ENCODE data around the gene OR1J2. TPM values are rescaled to one million over a fixed set of nuclear protein-coding genes. Genes with fewer than 3 reads are reported as not detected.

The OR1J2 gene
- total and polyA plus RNA-seq, 2 of the 4 experiments (the other 2 are of a cell fraction), result not detected

DNA sequence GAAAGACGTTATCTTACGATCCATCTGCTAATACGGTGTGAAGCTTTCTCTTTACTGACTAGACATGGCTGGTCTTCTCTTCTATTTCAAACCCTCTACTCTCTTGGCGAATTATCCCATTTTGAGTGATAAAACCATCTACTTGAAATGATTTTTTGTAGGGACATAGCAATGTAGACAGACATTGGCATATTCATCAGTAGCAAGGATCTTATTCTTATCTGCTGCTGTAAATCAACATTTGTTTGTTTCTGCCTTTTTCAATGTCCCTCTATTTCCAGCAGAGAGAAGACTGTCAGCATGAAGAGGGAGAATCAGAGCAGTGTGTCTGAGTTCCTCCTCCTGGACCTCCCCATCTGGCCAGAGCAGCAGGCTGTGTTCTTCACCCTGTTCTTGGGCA lies 8.2 kb downstream of the OR1J2 start, which contains the start of gene OR1J4:
TSS of gene OR1J4 (plus strand) at position 301 of the 400 bp plus-strand sequence. CDS start at position 301, 0 bp downstream.
- TF ChIP-seq CEBPB (IDR thresholded peaks at IDR 0.05; ENCODE audit: low read depth, low read length) (no peak), RFX5 (IDR thresholded peaks at IDR 0.05; ENCODE audit: low read depth, low read length) (no peak), SMC3 (IDR thresholded peaks at IDR 0.05; ENCODE audit: low read depth, low read length) (no peak), MAZ (IDR thresholded peaks at IDR 0.05; ENCODE audit: borderline replicate concordance, low read depth, low read length) (no peak), FOS (IDR thresholded peaks at IDR 0.05; ENCODE audit: low read depth, low read length) (no peak), NFE2L2 (IDR thresholded peaks at IDR 0.05; ENCODE audit: low read depth, low read length) (no peak)
- TF ChIP-seq, protein P1, sequence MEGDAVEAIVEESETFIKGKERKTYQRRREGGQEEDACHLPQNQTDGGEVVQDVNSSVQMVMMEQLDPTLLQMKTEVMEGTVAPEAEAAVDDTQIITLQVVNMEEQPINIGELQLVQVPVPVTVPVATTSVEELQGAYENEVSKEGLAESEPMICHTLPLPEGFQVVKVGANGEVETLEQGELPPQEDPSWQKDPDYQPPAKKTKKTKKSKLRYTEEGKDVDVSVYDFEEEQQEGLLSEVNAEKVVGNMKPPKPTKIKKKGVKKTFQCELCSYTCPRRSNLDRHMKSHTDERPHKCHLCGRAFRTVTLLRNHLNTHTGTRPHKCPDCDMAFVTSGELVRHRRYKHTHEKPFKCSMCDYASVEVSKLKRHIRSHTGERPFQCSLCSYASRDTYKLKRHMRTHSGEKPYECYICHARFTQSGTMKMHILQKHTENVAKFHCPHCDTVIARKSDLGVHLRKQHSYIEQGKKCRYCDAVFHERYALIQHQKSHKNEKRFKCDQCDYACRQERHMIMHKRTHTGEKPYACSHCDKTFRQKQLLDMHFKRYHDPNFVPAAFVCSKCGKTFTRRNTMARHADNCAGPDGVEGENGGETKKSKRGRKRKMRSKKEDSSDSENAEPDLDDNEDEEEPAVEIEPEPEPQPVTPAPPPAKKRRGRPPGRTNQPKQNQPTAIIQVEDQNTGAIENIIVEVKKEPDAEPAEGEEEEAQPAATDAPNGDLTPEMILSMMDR (conservative IDR thresholded peaks at IDR 0.05; ENCODE audit: low read depth, low read length), result no peak
- Histone ChIP-seq H2BK5ac (ENCODE audit: low read depth, low read length, poor library complexity, severe bottlenecking) (no peak within 1 kb of the TSS), H2BK20ac (ENCODE audit: low read depth, low read length) (no peak within 1 kb of the TSS), H3K9me1 (ENCODE audit: insufficient read depth, low read length) (no peaks in the 10 kb centered on the region), H3K14ac (replicated peaks; ENCODE audit: low read depth, low read length) (no peak within 1 kb of the TSS), H3K56ac (ENCODE audit: extremely low read depth, insufficient read depth, low read length) (no peak within 1 kb of the TSS), H4K20me1 (ENCODE audit: insufficient read depth, low read length) (no peaks in the 10 kb centered on the region), H2BK15ac (ENCODE audit: low read depth, low read length) (no peak within 1 kb of the TSS), H2AK5ac (ENCODE audit: low read depth, low read length) (no peak within 1 kb of the TSS), H2AK9ac (replicated peaks; ENCODE audit: low read depth, low read length, poor library complexity) (no peak within 1 kb of the TSS), H3K4me2 (ENCODE audit: low read depth, low read length) (no peak within 1 kb of the TSS), H4K8ac (ENCODE audit: low read depth in 2 of 2, low read length in 2 of 2) (no peak within 1 kb of the TSS), H2BK120ac (ENCODE audit: low read depth, low read length) (no peak within 1 kb of the TSS), H3K23ac (ENCODE audit: low read depth, low read length) (no peak within 1 kb of the TSS), H3K79me1 (ENCODE audit: low read depth in 1 of 2, low read length in 2 of 2) (no peaks in the 10 kb centered on the region), H2AFZ (replicated peaks; ENCODE audit: low read length, poor library complexity) (no peak within 1 kb of the TSS), H3K27ac (ENCODE audit: insufficient read depth, low read length) (no peak within 1 kb of the TSS), H3K4ac (ENCODE audit: low read depth, low read length) (no peak within 1 kb of the TSS), H3K4me1 (ENCODE audit: control insufficient read depth, insufficient read depth, low read length) (no peaks in the 10 kb centered on the region), H4K91ac (ENCODE audit: insufficient read depth, low read depth, low read length) (no peak within 1 kb of the TSS), H3K18ac (ENCODE audit: low read depth, low read length) (no peak within 1 kb of the TSS), H3K27me3 (ENCODE audit: control insufficient read depth, insufficient read depth, low read length) (peaks cover 20% of the 10 kb centered on the region), H3K9ac (ENCODE audit: low read depth, low read length) (no peak within 1 kb of the TSS), H4K5ac (ENCODE audit: low read depth, low read length) (no peak within 1 kb of the TSS), H3K4me3 (ENCODE audit: insufficient read depth, low read depth, low read length) (no peak within 1 kb of the TSS), H3K36me3 (ENCODE audit: control insufficient read depth, insufficient read depth, low read length) (no peaks in the 10 kb centered on the region), H3K9me3 (ENCODE audit: control insufficient read depth, insufficient read depth, low read length) (no peaks in the 10 kb centered on the region)
- dilution Hi-C loops (cut with HindIII; ENCODE audit: low sequenced_read_pairs, unreplicated experiment) (no loop called here), in situ Hi-C loops (cut with MboI; ENCODE audit: low sequenced_read_pairs) (no loop called here), intact Hi-C loops (cut with micrococcal nuclease) (no loop called here)
- ATAC-seq (ENCODE audit: low read depth), result no peak
- no CpG with 5 or more reads among the region's 4 CpGs for WGBS, 2 experiments (ENCODE audit: extremely low coverage in 2 of 2, insufficient read length in 1 of 2)
- DNase-seq, result no peak
- CTCF ChIA-PET, result no interaction called here
- POLR2A ChIA-PET (ENCODE audit: unreplicated experiment), result no interaction called here
- no TSS peak for BruUV-seq (replicated peaks)

All from IMR-90 (cell line).